Umbilical cord (tissue), 2 donors: ENCODE measurements around the gene LGALS3BP. TPM values are rescaled to one million over a fixed set of nuclear protein-coding genes. Genes with fewer than 3 reads are reported as not detected.
"Not testable (repeated sequence)": the region's sequence is repeated elsewhere in the genome, so short reads cannot be mapped to it uniquely, and the experiment has no call there.

Experiments used
- DNase-seq: peaks from one replicate; pipeline ENCODE4 v3.0.0-alpha.2; 2015; ENCODE audit warnings: low spot score
- total RNA-seq: library from RNA; depleted of rRNA; stranded (reverse); fragments of >200 nt; gene quantifications from one replicate; pipeline ENCODE4 v1.2.3, GENCODE V29; 2014; ENCODE audit warnings: low replicate concordance; ENCODE audit not compliant: insufficient read depth

The LGALS3BP gene
- 202 TPM for total RNA-seq

- peak; percentile 91 for DNase-seq
These were observed at the start of gene LGALS3BP for GRCh38 chr17:78979780-78980623. TSS of gene LGALS3BP (minus strand) at chr17:78979923. CDS start at chr17:78977191, 2,732 bp downstream.

GRCh38 chr17:79028496-79029326 lies 49.0 kb upstream of the LGALS3BP start:
- no peak for DNase-seq

GRCh38 chr17:79027925-79028491 lies 48.3 kb upstream of the LGALS3BP start:
- peak; percentile 64 for DNase-seq

GRCh38 chr17:79027274-79027924 lies 47.7 kb upstream of the LGALS3BP start:
- peak; percentile 36 for DNase-seq

DNA sequence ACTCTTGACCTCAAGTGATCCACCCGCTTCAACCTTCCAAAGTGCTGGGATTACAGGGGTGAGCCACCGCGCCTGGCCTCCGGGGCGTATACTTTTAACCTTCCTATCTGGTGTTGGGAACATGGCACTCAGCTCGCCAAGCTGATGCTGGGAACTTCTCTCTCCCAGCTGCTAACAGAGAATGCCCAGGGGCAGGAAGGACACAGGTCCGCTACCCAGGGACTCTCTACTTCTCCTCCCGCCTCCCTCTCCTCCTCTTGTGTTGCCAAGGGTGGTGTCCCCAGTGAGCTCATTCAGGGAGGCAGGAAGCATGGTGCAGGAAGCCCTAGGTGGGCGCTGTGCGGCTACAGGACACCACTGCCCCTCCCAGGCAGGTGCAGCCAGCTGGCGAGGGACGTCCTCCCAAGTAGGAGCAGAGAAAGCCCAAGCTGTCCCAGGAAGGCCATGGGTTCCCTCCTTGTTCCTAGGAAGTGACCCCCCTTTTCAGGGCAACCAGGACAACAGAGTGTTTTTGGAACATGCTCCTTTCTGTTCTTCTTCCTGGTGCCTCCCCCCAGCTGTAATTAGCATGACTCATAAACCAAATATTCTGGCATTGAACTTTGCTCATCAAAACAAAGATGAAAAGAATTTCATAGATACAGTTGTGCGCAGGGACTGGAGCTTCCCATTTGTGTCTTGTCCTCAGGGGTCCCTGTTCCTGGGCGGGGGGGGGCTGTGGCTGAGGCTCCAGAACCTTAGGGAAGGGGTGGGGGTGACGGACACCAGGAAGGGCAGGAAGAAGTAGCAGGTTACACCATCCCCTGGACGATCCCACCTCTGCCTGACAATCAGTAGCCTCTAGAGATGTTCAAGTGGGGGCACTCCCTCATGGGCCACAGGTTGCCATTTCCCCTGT lies 46.9 kb upstream of the LGALS3BP start:
- DNase-seq = peak; percentile 57

GRCh38 chr17:79024901-79025737 lies 45.4 kb upstream of the LGALS3BP start:
- no peak for DNase-seq

GRCh38 chr17:79023886-79024771 lies 44.4 kb upstream of the LGALS3BP start, which contains the start of gene C1QTNF1:
TSS of gene C1QTNF1 (plus strand) at chr17:79024169. CDS start at chr17:79043969, 19,800 bp downstream.
- DNase-seq = peak; percentile 85

- DNase-seq = peak; percentile 75
These were observed 43.5 kb upstream of the LGALS3BP start for GRCh38 chr17:79023180-79023705.

DNA sequence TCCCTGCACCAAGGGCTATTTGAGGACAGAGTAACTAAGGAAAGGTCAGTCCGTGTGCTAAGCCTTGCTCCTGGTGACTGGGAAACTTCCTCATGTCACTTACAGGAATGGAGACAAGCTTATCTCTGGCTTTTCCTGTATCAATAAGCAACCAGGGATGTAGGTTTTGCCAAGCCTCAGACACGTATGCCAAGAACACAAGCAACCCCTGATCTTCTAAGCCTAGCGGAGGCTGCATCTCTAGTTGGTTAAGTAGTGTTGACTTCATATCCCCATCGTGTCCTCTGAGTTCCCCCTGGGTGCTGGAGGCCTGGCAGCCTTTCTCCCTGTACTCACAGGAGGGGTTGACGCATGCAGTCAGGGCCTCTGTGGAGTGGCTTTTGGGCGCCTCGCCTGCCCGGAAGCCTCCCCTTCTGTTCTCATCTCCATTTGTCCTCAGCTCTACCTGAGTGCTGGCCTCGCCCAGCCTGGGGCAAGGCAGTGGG lies 42.8 kb upstream of the LGALS3BP start:
- peak; percentile 72 for DNase-seq

GRCh38 chr17:79021929-79022328 lies 42.2 kb upstream of the LGALS3BP start:
- DNase-seq = not testable (repeated sequence)

GRCh38 chr17:79020631-79021301 lies 41.0 kb upstream of the LGALS3BP start:
- DNase-seq = no peak

- DNase-seq = peak; percentile 71
These were observed 40.2 kb upstream of the LGALS3BP start for GRCh38 chr17:79019632-79020584.

- no peak for DNase-seq
These were observed 39.5 kb upstream of the LGALS3BP start for GRCh38 chr17:79019261-79019631.

GRCh38 chr17:79018370-79018695 lies 38.6 kb upstream of the LGALS3BP start:
- no peak for DNase-seq

GRCh38 chr17:79017546-79018369 lies 38.0 kb upstream of the LGALS3BP start:
- no peak for DNase-seq
